PC-9 (cell line): ENCODE measurements around the gene C1QBP. TPM values are rescaled to one million over a fixed set of nuclear protein-coding genes. Genes with fewer than 3 reads are reported as not detected.

Experiments
- BruUV-seq: library from RNA; stranded (reverse); fragments of 400-500 nt; replicated peaks from 2 replicates; lab custom pipeline; 2021; lab: Mats Ljungman, UMichigan
- CTCF ChIA-PET: fragments of 300-600 bp; sonication (Branson Sonifier 250); formaldehyde crosslinking; loops from one replicate; lab custom pipeline; 2022; ENCODE audit warnings: antibody characterized with exemption; lab: Charles Lee
- POLR2A ChIA-PET: fragments of 300-600 bp; sonication (Branson Sonifier 250); formaldehyde crosslinking; loops from one replicate; lab custom pipeline; 2022; ENCODE audit warnings: antibody characterized with exemption; ENCODE audit not compliant: unreplicated experiment; lab: Charles Lee
- DNase-seq, 2 experiments: peaks; one replicate each; pipeline versions ENCODE4 v3.0.0 to v3.0.0-alpha.2; 2015 to 2022; ENCODE audit warnings: mixed read lengths in 1 of 2
- H2AFZ ChIP-seq: fragments of 200-600 bp; sonication (generic); 2 replicates; pipeline ENCODE4 v1.8.1; 2017; ENCODE audit warnings: antibody characterized with exemption
- H3F3A ChIP-seq: fragments of 200-600 bp; sonication (generic); 2 replicates; pipeline ENCODE4 v1.8.1; 2017; ENCODE audit warnings: antibody characterized with exemption, mild to moderate bottlenecking, low read depth; ENCODE audit not compliant: insufficient read depth
- H3K27ac ChIP-seq: fragments of 200-600 bp; sonication (generic); 2 replicates; pipeline ENCODE4 v1.6.1; 2016; ENCODE audit warnings: mixed run types
- H3K27me3 ChIP-seq: fragments of 200-600 bp; sonication (generic); 2 replicates; pipeline ENCODE4 v1.6.1; 2016; ENCODE audit warnings: low read depth, mixed run types; ENCODE audit not compliant: insufficient read depth
- H3K36me3 ChIP-seq: fragments of 200-600 bp; sonication (generic); 2 replicates; pipeline ENCODE4 v1.6.1; 2016; ENCODE audit warnings: low read depth, mixed run types
- H3K4me1 ChIP-seq: fragments of 200-600 bp; sonication (generic); replicated peaks from 2 replicates; pipeline ENCODE4 v1.6.1; 2016; ENCODE audit warnings: mixed run types; ENCODE audit not compliant: insufficient read depth
- H3K4me2 ChIP-seq: fragments of 200-600 bp; sonication (generic); 2 replicates; pipeline ENCODE4 v1.6.1; 2017; ENCODE audit warnings: mixed run types
- H3K4me3 ChIP-seq: fragments of 200-600 bp; sonication (generic); 2 replicates; pipeline ENCODE4 v1.6.1; 2016; ENCODE audit warnings: mixed run types
- H3K79me2 ChIP-seq: fragments of 200-600 bp; sonication (generic); 2 replicates; pipeline ENCODE4 v1.6.1; 2017; ENCODE audit warnings: low read depth, mixed run types
- H3K9me2 ChIP-seq: fragments of 200-600 bp; sonication (generic); 2 replicates; pipeline ENCODE4 v1.8.1; 2017; ENCODE audit warnings: mild to moderate bottlenecking; ENCODE audit not compliant: insufficient read depth
- H3K9me3 ChIP-seq: fragments of 200-600 bp; sonication (generic); 2 replicates; pipeline ENCODE4 v1.8.1; 2016; ENCODE audit warnings: low read depth; ENCODE audit not compliant: insufficient read depth
- H4K20me1 ChIP-seq: fragments of 200-600 bp; sonication (generic); 2 replicates; pipeline ENCODE4 v1.8.1; 2017; ENCODE audit not compliant: insufficient read depth
- EZH2 ChIP-seq: fragments of 200-600 bp; sonication (generic); IDR thresholded peaks from 2 replicates; pipeline ENCODE4 v1.8.0; 2017; ENCODE audit warnings: antibody characterized with exemption, low read depth
- intact Hi-C: fragments of 100-400 bp; cut with micrococcal nuclease; formaldehyde crosslinking; loops from one replicate; pipeline ENCODE4 v1.10.0; 2022; ENCODE audit not compliant: unreplicated experiment
- total RNA-seq: library from RNA; stranded (reverse); gene quantifications from 2 replicates; pipeline ENCODE4 v1.2.3, GENCODE V29; 2021
- TF ChIP-seq, protein P1 (sequence below): fragments of 200-600 bp; sonication (generic); conservative IDR thresholded peaks from 2 replicates; pipeline ENCODE4 v1.6.1; 2017; ENCODE audit warnings: mixed run types, antibody characterized with exemption, mild to moderate bottlenecking, moderate library complexity

The C1QBP gene
- total RNA-seq, 1 experiment from 2014 or later = 230 TPM

DNA sequence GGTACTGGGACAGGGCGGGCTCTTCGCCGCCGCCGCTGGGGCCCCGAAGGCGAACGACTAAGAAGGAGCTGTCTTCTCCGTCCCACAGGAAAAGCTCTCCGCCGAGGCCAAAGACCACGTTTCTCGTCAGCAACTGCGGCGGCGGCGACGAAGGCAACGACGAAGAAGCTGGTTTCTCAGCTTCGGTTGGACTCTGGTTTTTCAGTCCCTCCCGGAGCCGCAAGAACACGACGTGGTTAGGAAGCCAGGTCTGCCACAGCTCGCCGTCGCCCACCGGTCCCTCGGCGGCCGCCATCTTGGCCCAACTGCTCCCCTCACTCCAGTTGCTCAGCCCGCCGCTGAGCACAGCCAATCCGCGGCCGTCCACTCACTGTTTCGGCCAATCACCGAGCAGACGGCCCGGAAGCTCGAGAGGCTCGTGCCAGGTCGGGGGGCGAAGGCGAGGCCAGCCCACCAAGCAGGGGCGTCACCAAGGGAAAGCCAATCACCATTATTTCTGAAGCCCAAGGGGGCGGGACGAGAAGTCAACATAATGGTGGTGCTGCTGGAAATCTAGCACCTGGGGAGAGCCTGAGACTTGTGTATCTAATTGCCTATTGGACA, 19.5 kb downstream of the C1QBP start, which contains the start of gene NUP88:
Gene NUP88 (minus strand): TSS at position 307 of the 603 bp plus-strand sequence. CDS start 12 bp downstream, at position 295.
- Histone ChIP-seq H3K4me2 (peak within 1 kb of the TSS; percentile 100), H3K27ac (peak within 1 kb of the TSS; percentile 99), H4K20me1 (no peaks in the 10 kb centered on the region), H3F3A (peaks cover 57% of the 10 kb centered on the region), H3K4me3 (peak within 1 kb of the TSS; percentile 98), H3K9me2 (no peaks in the 10 kb centered on the region), H3K9me3 (no peaks in the 10 kb centered on the region), H3K27me3 (no peaks in the 10 kb centered on the region), H3K36me3 (peaks cover 53% of the 10 kb centered on the region), H3K79me2 (peaks cover 67% of the 10 kb centered on the region), H2AFZ (peak within 1 kb of the TSS; percentile 87), H3K4me1 (peaks cover 52% of the 10 kb centered on the region)
- peak; percentile 91 to 96 for DNase-seq
- intact Hi-C loops = loop anchor here (10.0 kb wide), 1 partner anchor 175 kb away; no protein-coding TSS in a partner anchor
- POLR2A ChIA-PET = interaction anchor here (0.5 to 0.7 kb wide), 3 partner anchors 22 to 136 kb away, joined by 3 to 4 read pairs (median 3); no protein-coding TSS in a partner anchor
- CTCF ChIA-PET = interaction anchor here (0.9 to 1.1 kb wide), 2 partner anchors 20 to 469 kb away, joined by 3 to 9 read pairs; partner anchors contain the start of gene C1QBP
- BruUV-seq = TSS peak; percentile 54
- TF ChIP-seq EZH2 = no peak
- TF ChIP-seq, protein P1, sequence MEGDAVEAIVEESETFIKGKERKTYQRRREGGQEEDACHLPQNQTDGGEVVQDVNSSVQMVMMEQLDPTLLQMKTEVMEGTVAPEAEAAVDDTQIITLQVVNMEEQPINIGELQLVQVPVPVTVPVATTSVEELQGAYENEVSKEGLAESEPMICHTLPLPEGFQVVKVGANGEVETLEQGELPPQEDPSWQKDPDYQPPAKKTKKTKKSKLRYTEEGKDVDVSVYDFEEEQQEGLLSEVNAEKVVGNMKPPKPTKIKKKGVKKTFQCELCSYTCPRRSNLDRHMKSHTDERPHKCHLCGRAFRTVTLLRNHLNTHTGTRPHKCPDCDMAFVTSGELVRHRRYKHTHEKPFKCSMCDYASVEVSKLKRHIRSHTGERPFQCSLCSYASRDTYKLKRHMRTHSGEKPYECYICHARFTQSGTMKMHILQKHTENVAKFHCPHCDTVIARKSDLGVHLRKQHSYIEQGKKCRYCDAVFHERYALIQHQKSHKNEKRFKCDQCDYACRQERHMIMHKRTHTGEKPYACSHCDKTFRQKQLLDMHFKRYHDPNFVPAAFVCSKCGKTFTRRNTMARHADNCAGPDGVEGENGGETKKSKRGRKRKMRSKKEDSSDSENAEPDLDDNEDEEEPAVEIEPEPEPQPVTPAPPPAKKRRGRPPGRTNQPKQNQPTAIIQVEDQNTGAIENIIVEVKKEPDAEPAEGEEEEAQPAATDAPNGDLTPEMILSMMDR = no peak

DNA sequence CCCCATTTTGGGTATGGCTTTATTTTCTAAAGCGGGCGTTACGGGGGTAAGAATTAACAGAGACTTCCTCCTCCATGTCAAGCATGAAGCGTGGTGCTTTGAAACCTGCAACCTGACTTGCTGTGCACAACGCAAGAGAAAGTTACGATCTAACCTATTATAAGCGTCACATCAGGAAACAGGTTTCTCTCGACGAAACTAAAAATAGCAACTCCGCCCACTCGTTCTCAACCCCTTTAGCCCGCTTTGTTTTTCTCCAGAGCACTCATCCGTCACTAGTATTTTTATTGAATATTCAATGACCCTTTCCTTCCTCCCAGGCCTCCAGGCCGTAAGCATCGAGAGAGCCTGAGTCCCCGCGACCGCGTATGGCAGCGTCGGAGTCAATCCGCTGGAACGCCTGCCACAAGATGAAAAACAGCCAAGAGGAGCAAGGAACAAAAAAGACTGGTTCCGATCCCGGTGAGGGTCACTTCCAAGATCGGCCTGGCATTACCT, 20.0 kb downstream of the C1QBP start:
- H3K79me2 ChIP-seq = peaks cover 71% of the 10 kb centered on the region
- H3K4me1 ChIP-seq = peaks cover 58% of the 10 kb centered on the region
- H3K36me3 ChIP-seq = peaks cover 48% of the 10 kb centered on the region
- intact Hi-C loops = loop anchor here (10.0 kb wide), 1 partner anchor 174 kb away; no protein-coding TSS in a partner anchor
- H3K9me2 ChIP-seq = no peaks in the 10 kb centered on the region
- peak overlapping the region; percentile 87 for H2AFZ ChIP-seq
- no peaks in the 10 kb centered on the region for H3K9me3 ChIP-seq
- peaks cover 62% of the 10 kb centered on the region for H3F3A ChIP-seq
- POLR2A ChIA-PET = interaction anchor here (0.5 to 0.7 kb wide), 3 partner anchors 22 to 135 kb away, joined by 3 to 4 read pairs (median 3); no protein-coding TSS in a partner anchor
- no peaks in the 10 kb centered on the region for H3K27me3 ChIP-seq
- peak overlapping the region; percentile 98 for H3K4me3 ChIP-seq
- TF ChIP-seq EZH2 = no peak
- TF ChIP-seq, protein P1 = no peak
- CTCF ChIA-PET = interaction anchor here (0.9 to 1.1 kb wide), 2 partner anchors 21 to 469 kb away, joined by 3 to 9 read pairs; partner anchors contain the start of gene C1QBP
- peak overlapping the region; percentile 100 for H3K4me2 ChIP-seq
- no TSS peak for BruUV-seq
- no peaks in the 10 kb centered on the region for H4K20me1 ChIP-seq
- peak; percentile 59 to 88 for DNase-seq
- H3K27ac ChIP-seq = peak overlapping the region; percentile 99

GRCh38 chr17:5416901-5417300, 22.1 kb downstream of the C1QBP start:
- peaks cover 83% of the 10 kb centered on the region for H3K79me2 ChIP-seq
- POLR2A ChIA-PET = no interaction called here
- H3K9me3 ChIP-seq = no peaks in the 10 kb centered on the region
- peak overlapping the region; percentile 98; the same call in 1 of the 2 replicates for H3K4me3 ChIP-seq
- peaks cover 54% of the 10 kb centered on the region for H3K36me3 ChIP-seq
- peak overlapping the region; percentile 99 for H3K27ac ChIP-seq
- H3K27me3 ChIP-seq = no peaks in the 10 kb centered on the region
- CTCF ChIA-PET = interaction anchor here (0.7 kb wide), 1 partner anchor 22 kb away, joined by 8 read pairs; the partner anchor contains the start of gene C1QBP
- peaks cover 4% of the 10 kb centered on the region for H4K20me1 ChIP-seq
- H2AFZ ChIP-seq = no peak overlapping the region
- DNase-seq = peak in 1 of 2 experiments; percentile 71
- TF ChIP-seq EZH2 = no peak
- TF ChIP-seq, protein P1 = no peak
- H3K9me2 ChIP-seq = no peaks in the 10 kb centered on the region
- peak overlapping the region; percentile 100 for H3K4me2 ChIP-seq
- peaks cover 70% of the 10 kb centered on the region for H3F3A ChIP-seq
- intact Hi-C loops = loop anchor here (10.0 kb wide), 1 partner anchor 172 kb away; no protein-coding TSS in a partner anchor
- H3K4me1 ChIP-seq = peaks cover 59% of the 10 kb centered on the region
- no TSS peak for BruUV-seq
